CD14-positive monocyte (primary cell): Measurements from ENCODE around the gene FAM135A. TPM values are rescaled to one million over a fixed set of nuclear protein-coding genes. Genes with fewer than 3 reads are reported as not detected.

ENCODE experiments used
- DNase-seq, 3 donors: peaks; one replicate each; pipeline ENCODE4 v3.0.0-alpha.2; 2011 to 2022
- H2AFZ ChIP-seq: 2 replicates; pipeline ENCODE4 v1.6.0; 2012; ENCODE audit warnings: mild to moderate bottlenecking, low read depth, low read length, inconsistent platforms; ENCODE audit not compliant: insufficient read depth, poor library complexity, severe bottlenecking
- H3K27ac ChIP-seq, 2 donors: 1 replicate in 1 of 2; 2 replicates in 1 of 2; pipeline ENCODE4 v1.5.1; 2012 to 2013; ENCODE audit warnings: low read length in 2 of 2, control low read depth in 1 of 2, inconsistent platforms in 1 of 2, low read depth in 1 of 2, mild to moderate bottlenecking in 1 of 2
- H3K27me3 ChIP-seq, 2 donors: one replicate each; pipeline versions ENCODE4 v1.6.0 to v1.6.1; 2011 to 2013; ENCODE audit warnings: low read length in 2 of 2; ENCODE audit not compliant: control insufficient read depth in 2 of 2, insufficient read depth in 2 of 2
- H3K36me3 ChIP-seq, 2 donors: replicated peaks in 1 of 2; 1 replicate in 1 of 2; 2 replicates in 1 of 2; pipeline versions ENCODE4 v1.5.1 to v1.6.1; 2012 to 2013; ENCODE audit warnings: low read length in 2 of 2, control low read depth in 1 of 2, inconsistent platforms in 1 of 2, mild to moderate bottlenecking in 1 of 2; ENCODE audit not compliant: insufficient read depth in 2 of 2, control insufficient read depth in 1 of 2
- H3K4me1 ChIP-seq, 2 donors: 1 replicate in 1 of 2; 2 replicates in 1 of 2; pipeline versions ENCODE4 v1.5.1 to v1.6.1; 2012 to 2013; ENCODE audit warnings: low read length in 2 of 2, control low read depth in 1 of 2, inconsistent platforms in 1 of 2, mild to moderate bottlenecking in 1 of 2, moderate library complexity in 1 of 2; ENCODE audit not compliant: insufficient read depth in 2 of 2, control insufficient read depth in 1 of 2
- H3K4me2 ChIP-seq: replicated peaks from 2 replicates; pipeline ENCODE3; 2012; ENCODE audit warnings: low read length, moderate library complexity, mild to moderate bottlenecking; ENCODE audit not compliant: poor library complexity, severe bottlenecking; ENCODE audit errors: extremely low read depth
- H3K4me3 ChIP-seq, 3 experiments: fragments of 200-600 bp in 1 of 3; sonication (generic) in 1 of 3; replicated peaks in 1 of 3; 1 replicate in 2 of 3; 2 replicates in 1 of 3; pipeline ENCODE4 v1.5.1; 2011 to 2013; ENCODE audit warnings: low read length in 3 of 3, mild to moderate bottlenecking in 3 of 3, control low read depth in 2 of 3, low read depth in 2 of 3, inconsistent platforms in 1 of 3, moderate library complexity in 1 of 3
- H3K79me2 ChIP-seq: 2 replicates; pipeline ENCODE4 v1.6.0; 2012; ENCODE audit warnings: mild to moderate bottlenecking, control low read depth, inconsistent platforms, low read length, moderate library complexity; ENCODE audit not compliant: insufficient read depth
- H3K9ac ChIP-seq: 2 replicates; pipeline ENCODE4 v1.6.0; 2017; ENCODE audit warnings: low read length, mild to moderate bottlenecking; ENCODE audit not compliant: insufficient read depth, poor library complexity, severe bottlenecking
- H3K9me3 ChIP-seq, 2 donors: replicated peaks in 1 of 2; 1 replicate in 1 of 2; 2 replicates in 1 of 2; pipeline versions ENCODE4 v1.5.1 to v1.6.1; 2012 to 2013; ENCODE audit warnings: low read length in 2 of 2, control low read depth in 1 of 2; ENCODE audit not compliant: control insufficient read depth in 1 of 2, insufficient read depth in 1 of 2
- H4K20me1 ChIP-seq: 2 replicates; pipeline ENCODE4 v1.6.0; 2012; ENCODE audit warnings: mild to moderate bottlenecking, low read length, control low read depth, moderate library complexity; ENCODE audit not compliant: insufficient read depth
- H3K27ac Mint-ChIP-seq, 7 donors: one replicate each; pipeline ENCODE4 v1.8.0; 2020; ENCODE audit warnings: mild to moderate bottlenecking in 7 of 7, mixed read lengths in 7 of 7, moderate library complexity in 6 of 7, inconsistent platforms in 2 of 7
- H3K27me3 Mint-ChIP-seq, 3 donors: one replicate each; pipeline ENCODE4 v1.8.0; 2021 to 2022; ENCODE audit warnings: low read depth in 3 of 3, mild to moderate bottlenecking in 3 of 3, mixed read lengths in 3 of 3, moderate library complexity in 3 of 3, inconsistent platforms in 1 of 3
- H3K36me3 Mint-ChIP-seq, 2 donors: one replicate each; pipeline ENCODE4 v1.8.0; 2020; ENCODE audit warnings: mixed read lengths in 2 of 2, inconsistent platforms in 1 of 2, mild to moderate bottlenecking in 1 of 2
- H3K4me1 Mint-ChIP-seq: one replicate; pipeline ENCODE4 v1.8.0; 2020; ENCODE audit warnings: mild to moderate bottlenecking, mixed read lengths
- H3K4me3 Mint-ChIP-seq, 2 donors: one replicate each; pipeline ENCODE4 v1.8.0; 2020; ENCODE audit warnings: mild to moderate bottlenecking in 2 of 2, mixed read lengths in 2 of 2, moderate library complexity in 1 of 2
- H3K9me3 Mint-ChIP-seq, 7 donors: one replicate each; pipeline ENCODE4 v1.8.0; 2020 to 2022; ENCODE audit warnings: mixed read lengths in 7 of 7, mild to moderate bottlenecking in 6 of 7, moderate library complexity in 6 of 7, inconsistent platforms in 2 of 7
- WGBS: methylation state at CpG from one replicate; pipeline ENCODE4 v1.1.5; 2013; ENCODE audit warnings: missing lambda C conversion rate; ENCODE audit not compliant: insufficient coverage; 5-methylcytosine and 5-hydroxymethylcytosine counted together
- intact Hi-C, 2 donors: fragments of 100-400 bp; cut with micrococcal nuclease; formaldehyde crosslinking; loops; one replicate each; pipeline versions ENCODE4 v1.15.0 to v1.15.1; 2023
- polyA plus RNA-seq, 3 donors: library from polyadenylated mRNA; depleted of rRNA in 1 of 3; unstranded in 2 of 3; stranded (reverse) in 1 of 3; fragments of 300-500 nt in 2 of 3; fragments of >200 nt in 1 of 3; fragmentation: Illumina TruSeq in 2 of 3; gene quantifications; 1 replicate in 2 of 3; 2 replicates in 1 of 3; pipeline ENCODE4 v1.2.3, GENCODE V29; 2012 to 2021
- TF ChIP-seq, protein P1 (sequence below): fragments of 200-600 bp; IDR thresholded peaks from one replicate; pipeline ENCODE4 v1.8.0; 2022; ENCODE audit warnings: antibody characterized with exemption, mild to moderate bottlenecking

Gene FAM135A
- polyA plus RNA-seq, 3 donors, result 4.1 to 10.3 (median 5.4) TPM

GRCh38 chr6:70380252-70380651, 33.1 kb upstream of the FAM135A start:
- no peak overlapping the region for H3K4me2 ChIP-seq
- no peak overlapping the region for H3K27ac ChIP-seq
- Mint-ChIP-seq H3K27me3 (no peaks in the 10 kb centered on the region), H3K27ac (no peak overlapping the region), H3K4me1 (no peaks in the 10 kb centered on the region), H3K9me3 (peaks cover 0 to 4% (median 0%) of the 10 kb centered on the region in 7 donors), H3K36me3 (no peaks in the 10 kb centered on the region), H3K4me3 (no peak overlapping the region)
- H3K4me1 ChIP-seq, result no peaks in the 10 kb centered on the region
- no peak for DNase-seq
- no peaks in the 10 kb centered on the region for H3K9me3 ChIP-seq
- no peaks in the 10 kb centered on the region for H3K27me3 ChIP-seq
- H3K9ac ChIP-seq, result no peak overlapping the region
- intact Hi-C loops, result no loop called here
- TF ChIP-seq, protein P1, sequence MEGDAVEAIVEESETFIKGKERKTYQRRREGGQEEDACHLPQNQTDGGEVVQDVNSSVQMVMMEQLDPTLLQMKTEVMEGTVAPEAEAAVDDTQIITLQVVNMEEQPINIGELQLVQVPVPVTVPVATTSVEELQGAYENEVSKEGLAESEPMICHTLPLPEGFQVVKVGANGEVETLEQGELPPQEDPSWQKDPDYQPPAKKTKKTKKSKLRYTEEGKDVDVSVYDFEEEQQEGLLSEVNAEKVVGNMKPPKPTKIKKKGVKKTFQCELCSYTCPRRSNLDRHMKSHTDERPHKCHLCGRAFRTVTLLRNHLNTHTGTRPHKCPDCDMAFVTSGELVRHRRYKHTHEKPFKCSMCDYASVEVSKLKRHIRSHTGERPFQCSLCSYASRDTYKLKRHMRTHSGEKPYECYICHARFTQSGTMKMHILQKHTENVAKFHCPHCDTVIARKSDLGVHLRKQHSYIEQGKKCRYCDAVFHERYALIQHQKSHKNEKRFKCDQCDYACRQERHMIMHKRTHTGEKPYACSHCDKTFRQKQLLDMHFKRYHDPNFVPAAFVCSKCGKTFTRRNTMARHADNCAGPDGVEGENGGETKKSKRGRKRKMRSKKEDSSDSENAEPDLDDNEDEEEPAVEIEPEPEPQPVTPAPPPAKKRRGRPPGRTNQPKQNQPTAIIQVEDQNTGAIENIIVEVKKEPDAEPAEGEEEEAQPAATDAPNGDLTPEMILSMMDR, result no peak
- no peaks in the 10 kb centered on the region for H3K36me3 ChIP-seq
- H4K20me1 ChIP-seq, result no peaks in the 10 kb centered on the region
- H2AFZ ChIP-seq, result no peak overlapping the region
- H3K79me2 ChIP-seq, result no peaks in the 10 kb centered on the region
- no peak overlapping the region for H3K4me3 ChIP-seq
- 100% methylated on average over 2 of the region's 5 CpGs for WGBS

DNA sequence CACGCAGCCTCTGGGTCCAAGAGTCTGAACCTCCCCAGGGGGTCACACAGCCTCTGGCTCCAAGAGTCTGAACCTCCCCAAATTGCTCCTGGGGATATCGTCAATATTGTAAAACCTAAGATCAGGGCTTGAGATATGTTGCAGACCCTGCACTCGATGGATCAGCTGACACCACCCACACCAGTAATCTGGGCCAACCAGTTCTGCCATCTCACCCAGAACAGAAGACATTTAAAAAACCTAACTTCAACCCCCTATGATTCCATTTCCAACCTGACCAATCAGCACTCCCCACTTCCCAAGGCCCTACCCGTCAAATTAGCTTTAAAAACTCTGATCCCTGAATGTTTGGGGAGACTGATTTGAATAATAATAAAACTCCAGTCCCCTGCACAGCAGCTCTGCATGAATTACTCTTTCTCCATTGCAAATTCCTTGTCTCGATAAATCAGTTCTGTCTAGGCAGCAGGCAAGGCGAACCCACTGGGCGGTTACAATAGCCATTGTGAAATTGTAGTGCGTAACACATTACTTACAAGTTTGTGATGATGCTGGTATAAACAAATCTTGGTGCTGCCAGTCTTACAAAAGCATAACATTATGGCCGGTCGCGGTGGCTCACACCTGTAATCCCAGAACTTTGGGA, 32.4 kb upstream of the FAM135A start:
- intact Hi-C loops, result no loop called here
- no peak overlapping the region for H3K27ac Mint-ChIP-seq
- Histone ChIP-seq H3K4me1 (no peaks in the 10 kb centered on the region), H3K27me3 (no peaks in the 10 kb centered on the region), H3K4me2 (no peak overlapping the region), H4K20me1 (no peaks in the 10 kb centered on the region), H3K27ac (no peak overlapping the region), H3K4me3 (no peak overlapping the region), H3K9ac (no peak overlapping the region), H3K9me3 (no peaks in the 10 kb centered on the region), H3K79me2 (no peaks in the 10 kb centered on the region), H2AFZ (no peak overlapping the region), H3K36me3 (no peaks in the 10 kb centered on the region)
- TF ChIP-seq, protein P1, result no peak
- no peaks in the 10 kb centered on the region for H3K4me1 Mint-ChIP-seq
- no peak overlapping the region for H3K4me3 Mint-ChIP-seq
- H3K36me3 Mint-ChIP-seq, result no peaks in the 10 kb centered on the region
- WGBS, result 98% methylated on average over 6 of the region's 11 CpGs
- peaks cover 0 to 4% (median 0%) of the 10 kb centered on the region in 7 donors for H3K9me3 Mint-ChIP-seq
- no peaks in the 10 kb centered on the region for H3K27me3 Mint-ChIP-seq
- DNase-seq, result no peak
